ENCODE results near the gene ZNF652. TPM values are rescaled to one million over a fixed set of nuclear protein-coding genes. Genes with fewer than 3 reads are reported as not detected.

The ZNF652 gene
- total and polyA plus RNA-seq, 2 experiments from 2014 or later, result 36.2 to 54.5 TPM

DNA sequence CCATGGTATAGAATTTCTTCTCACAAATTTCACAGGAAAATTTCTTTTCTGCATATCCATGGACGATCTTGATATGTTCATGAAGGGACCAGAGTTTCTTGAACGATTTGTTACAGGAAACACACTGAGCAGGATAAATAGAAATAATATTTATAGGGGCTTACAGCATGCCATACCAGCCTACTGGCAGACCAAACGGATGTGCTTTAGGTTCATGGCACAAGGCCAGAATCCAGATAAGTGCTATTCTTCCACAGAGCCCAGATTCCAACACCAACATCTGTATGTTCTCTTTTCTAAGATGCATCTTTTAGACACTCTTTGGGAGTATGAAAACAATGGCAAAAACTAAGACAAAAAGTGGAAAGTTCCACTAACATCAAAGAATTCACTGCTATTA is 49.3 kb downstream of the ZNF652 start (continued):
- TF ChIP-seq, protein P1, sequence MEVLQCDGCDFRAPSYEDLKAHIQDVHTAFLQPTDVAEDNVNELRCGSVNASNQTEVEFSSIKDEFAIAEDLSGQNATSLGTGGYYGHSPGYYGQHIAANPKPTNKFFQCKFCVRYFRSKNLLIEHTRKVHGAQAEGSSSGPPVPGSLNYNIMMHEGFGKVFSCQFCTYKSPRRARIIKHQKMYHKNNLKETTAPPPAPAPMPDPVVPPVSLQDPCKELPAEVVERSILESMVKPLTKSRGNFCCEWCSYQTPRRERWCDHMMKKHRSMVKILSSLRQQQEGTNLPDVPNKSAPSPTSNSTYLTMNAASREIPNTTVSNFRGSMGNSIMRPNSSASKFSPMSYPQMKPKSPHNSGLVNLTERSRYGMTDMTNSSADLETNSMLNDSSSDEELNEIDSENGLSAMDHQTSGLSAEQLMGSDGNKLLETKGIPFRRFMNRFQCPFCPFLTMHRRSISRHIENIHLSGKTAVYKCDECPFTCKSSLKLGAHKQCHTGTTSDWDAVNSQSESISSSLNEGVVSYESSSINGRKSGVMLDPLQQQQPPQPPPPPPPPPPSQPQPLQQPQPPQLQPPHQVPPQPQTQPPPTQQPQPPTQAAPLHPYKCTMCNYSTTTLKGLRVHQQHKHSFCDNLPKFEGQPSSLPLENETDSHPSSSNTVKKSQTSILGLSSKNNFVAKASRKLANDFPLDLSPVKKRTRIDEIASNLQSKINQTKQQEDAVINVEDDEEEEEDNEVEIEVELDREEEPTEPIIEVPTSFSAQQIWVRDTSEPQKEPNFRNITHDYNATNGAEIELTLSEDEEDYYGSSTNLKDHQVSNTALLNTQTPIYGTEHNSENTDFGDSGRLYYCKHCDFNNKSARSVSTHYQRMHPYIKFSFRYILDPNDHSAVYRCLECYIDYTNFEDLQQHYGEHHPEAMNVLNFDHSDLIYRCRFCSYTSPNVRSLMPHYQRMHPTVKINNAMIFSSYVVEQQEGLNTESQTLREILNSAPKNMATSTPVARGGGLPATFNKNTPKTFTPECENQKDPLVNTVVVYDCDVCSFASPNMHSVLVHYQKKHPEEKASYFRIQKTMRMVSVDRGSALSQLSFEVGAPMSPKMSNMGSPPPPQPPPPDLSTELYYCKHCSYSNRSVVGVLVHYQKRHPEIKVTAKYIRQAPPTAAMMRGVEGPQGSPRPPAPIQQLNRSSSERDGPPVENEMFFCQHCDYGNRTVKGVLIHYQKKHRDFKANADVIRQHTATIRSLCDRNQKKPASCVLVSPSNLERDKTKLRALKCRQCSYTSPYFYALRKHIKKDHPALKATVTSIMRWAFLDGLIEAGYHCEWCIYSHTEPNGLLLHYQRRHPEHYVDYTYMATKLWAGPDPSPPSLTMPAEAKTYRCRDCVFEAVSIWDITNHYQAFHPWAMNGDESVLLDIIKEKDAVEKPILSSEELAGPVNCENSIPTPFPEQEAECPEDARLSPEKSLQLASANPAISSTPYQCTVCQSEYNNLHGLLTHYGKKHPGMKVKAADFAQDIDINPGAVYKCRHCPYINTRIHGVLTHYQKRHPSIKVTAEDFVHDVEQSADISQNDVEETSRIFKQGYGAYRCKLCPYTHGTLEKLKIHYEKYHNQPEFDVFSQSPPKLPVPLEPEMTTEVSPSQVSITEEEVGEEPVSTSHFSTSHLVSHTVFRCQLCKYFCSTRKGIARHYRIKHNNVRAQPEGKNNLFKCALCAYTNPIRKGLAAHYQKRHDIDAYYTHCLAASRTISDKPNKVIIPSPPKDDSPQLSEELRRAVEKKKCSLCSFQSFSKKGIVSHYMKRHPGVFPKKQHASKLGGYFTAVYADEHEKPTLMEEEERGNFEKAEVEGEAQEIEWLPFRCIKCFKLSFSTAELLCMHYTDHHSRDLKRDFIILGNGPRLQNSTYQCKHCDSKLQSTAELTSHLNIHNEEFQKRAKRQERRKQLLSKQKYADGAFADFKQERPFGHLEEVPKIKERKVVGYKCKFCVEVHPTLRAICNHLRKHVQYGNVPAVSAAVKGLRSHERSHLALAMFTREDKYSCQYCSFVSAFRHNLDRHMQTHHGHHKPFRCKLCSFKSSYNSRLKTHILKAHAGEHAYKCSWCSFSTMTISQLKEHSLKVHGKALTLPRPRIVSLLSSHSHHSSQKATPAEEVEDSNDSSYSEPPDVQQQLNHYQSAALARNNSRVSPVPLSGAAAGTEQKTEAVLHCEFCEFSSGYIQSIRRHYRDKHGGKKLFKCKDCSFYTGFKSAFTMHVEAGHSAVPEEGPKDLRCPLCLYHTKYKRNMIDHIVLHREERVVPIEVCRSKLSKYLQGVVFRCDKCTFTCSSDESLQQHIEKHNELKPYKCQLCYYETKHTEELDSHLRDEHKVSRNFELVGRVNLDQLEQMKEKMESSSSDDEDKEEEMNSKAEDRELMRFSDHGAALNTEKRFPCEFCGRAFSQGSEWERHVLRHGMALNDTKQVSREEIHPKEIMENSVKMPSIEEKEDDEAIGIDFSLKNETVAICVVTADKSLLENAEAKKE (CRISPR knock-in tag; IDR thresholded peaks at IDR 0.05), result no peak
- no peak for TF ChIP-seq ZNF331 (CRISPR knock-in tag; IDR thresholded peaks at IDR 0.05; ENCODE audit: low read depth)
- TF ChIP-seq NANOG (IDR thresholded peaks at IDR 0.05; ENCODE audit: borderline replicate concordance), result no peak
- TF ChIP-seq EZH2phosphoT487 (IDR thresholded peaks at IDR 0.05; ENCODE audit: unreplicated experiment), result no peak
- TF ChIP-seq STAT1 (IDR thresholded peaks at IDR 0.05; ENCODE audit: unreplicated experiment), result no peak
- TF ChIP-seq CREB1 (CRISPR knock-in tag; IDR thresholded peaks at IDR 0.05; ENCODE audit: low read depth), result no peak
- no peak for TF ChIP-seq EZH2 (IDR thresholded peaks at IDR 0.05; ENCODE audit: low read depth, unreplicated experiment)
- TF ChIP-seq, protein P2, sequence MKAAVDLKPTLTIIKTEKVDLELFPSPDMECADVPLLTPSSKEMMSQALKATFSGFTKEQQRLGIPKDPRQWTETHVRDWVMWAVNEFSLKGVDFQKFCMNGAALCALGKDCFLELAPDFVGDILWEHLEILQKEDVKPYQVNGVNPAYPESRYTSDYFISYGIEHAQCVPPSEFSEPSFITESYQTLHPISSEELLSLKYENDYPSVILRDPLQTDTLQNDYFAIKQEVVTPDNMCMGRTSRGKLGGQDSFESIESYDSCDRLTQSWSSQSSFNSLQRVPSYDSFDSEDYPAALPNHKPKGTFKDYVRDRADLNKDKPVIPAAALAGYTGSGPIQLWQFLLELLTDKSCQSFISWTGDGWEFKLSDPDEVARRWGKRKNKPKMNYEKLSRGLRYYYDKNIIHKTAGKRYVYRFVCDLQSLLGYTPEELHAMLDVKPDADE (IDR thresholded peaks at IDR 0.05), result no peak
- no peak for TF ChIP-seq POLR2AphosphoS5 (IDR thresholded peaks at IDR 0.05; ENCODE audit: low read depth)
- TF ChIP-seq ZNF114 (CRISPR knock-in tag; IDR thresholded peaks at IDR 0.05), result no peak

DNA sequence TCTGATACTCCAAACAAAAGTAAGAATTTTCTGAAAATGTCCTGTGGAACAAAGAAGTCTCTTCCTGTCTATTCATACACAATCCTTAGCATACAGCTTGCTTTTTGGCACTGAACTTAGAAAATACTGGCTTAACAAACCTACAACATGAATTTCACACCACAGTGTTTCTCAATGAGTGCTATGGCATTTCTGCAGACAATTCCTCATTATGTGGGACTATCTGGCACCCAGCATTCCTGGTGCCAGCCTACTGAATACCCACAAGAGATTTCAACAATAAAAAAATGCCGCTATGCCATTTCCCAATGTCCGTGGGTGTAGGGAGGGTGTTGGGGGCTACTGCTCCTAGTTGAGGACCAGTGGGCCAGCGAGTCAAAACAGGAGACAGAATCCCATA is 62.1 kb downstream of the ZNF652 start:
- Mint-ChIP-seq H3K4me3 (no peak overlapping the region), H3K9me3 (no peaks in the 10 kb centered on the region), H3K27me3 (ENCODE audit: insufficient read depth, low read depth, poor library complexity) (no peaks in the 10 kb centered on the region), H3K4me1 (no peaks in the 10 kb centered on the region), H3K36me3 (ENCODE audit: low read depth) (peaks cover 13% of the 10 kb centered on the region; the same call in 2 of the 3 replicates), H3K27ac (no peak overlapping the region)
- Histone ChIP-seq H2AFZ (no peak overlapping the region), H3K4me2 (no peak overlapping the region), H4K20me1 (replicated peaks; ENCODE audit: insufficient read depth) (0 out of 2 replicates have a peak, but pooled peaks cover 2% of the 10 kb centered on the region), H3K79me2 (replicated peaks; ENCODE audit: insufficient read depth) (no peaks in the 10 kb centered on the region), H3K9me2 (ENCODE audit: insufficient read depth) (no peaks in the 10 kb centered on the region), H3K4me1 (ENCODE audit: insufficient read depth) (no peaks in the 10 kb centered on the region), H3K4me3 (no peak overlapping the region), H3K36me3 (ENCODE audit: insufficient read depth) (no peaks in the 10 kb centered on the region), H3K27me3 (ENCODE audit: insufficient read depth) (no peaks in the 10 kb centered on the region), H3K27ac (ENCODE audit: low read depth) (no peak overlapping the region), H3F3A (replicated peaks; ENCODE audit: low read depth) (no peaks in the 10 kb centered on the region)
- ATAC-seq (no peak), DNase-seq (ENCODE audit: low spot score) (no peak)
- TF ChIP-seq, protein P3, sequence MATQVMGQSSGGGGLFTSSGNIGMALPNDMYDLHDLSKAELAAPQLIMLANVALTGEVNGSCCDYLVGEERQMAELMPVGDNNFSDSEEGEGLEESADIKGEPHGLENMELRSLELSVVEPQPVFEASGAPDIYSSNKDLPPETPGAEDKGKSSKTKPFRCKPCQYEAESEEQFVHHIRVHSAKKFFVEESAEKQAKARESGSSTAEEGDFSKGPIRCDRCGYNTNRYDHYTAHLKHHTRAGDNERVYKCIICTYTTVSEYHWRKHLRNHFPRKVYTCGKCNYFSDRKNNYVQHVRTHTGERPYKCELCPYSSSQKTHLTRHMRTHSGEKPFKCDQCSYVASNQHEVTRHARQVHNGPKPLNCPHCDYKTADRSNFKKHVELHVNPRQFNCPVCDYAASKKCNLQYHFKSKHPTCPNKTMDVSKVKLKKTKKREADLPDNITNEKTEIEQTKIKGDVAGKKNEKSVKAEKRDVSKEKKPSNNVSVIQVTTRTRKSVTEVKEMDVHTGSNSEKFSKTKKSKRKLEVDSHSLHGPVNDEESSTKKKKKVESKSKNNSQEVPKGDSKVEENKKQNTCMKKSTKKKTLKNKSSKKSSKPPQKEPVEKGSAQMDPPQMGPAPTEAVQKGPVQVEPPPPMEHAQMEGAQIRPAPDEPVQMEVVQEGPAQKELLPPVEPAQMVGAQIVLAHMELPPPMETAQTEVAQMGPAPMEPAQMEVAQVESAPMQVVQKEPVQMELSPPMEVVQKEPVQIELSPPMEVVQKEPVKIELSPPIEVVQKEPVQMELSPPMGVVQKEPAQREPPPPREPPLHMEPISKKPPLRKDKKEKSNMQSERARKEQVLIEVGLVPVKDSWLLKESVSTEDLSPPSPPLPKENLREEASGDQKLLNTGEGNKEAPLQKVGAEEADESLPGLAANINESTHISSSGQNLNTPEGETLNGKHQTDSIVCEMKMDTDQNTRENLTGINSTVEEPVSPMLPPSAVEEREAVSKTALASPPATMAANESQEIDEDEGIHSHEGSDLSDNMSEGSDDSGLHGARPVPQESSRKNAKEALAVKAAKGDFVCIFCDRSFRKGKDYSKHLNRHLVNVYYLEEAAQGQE (IDR thresholded peaks at IDR 0.05; ENCODE audit: unreplicated experiment), result no peak
- TF ChIP-seq, protein P4, sequence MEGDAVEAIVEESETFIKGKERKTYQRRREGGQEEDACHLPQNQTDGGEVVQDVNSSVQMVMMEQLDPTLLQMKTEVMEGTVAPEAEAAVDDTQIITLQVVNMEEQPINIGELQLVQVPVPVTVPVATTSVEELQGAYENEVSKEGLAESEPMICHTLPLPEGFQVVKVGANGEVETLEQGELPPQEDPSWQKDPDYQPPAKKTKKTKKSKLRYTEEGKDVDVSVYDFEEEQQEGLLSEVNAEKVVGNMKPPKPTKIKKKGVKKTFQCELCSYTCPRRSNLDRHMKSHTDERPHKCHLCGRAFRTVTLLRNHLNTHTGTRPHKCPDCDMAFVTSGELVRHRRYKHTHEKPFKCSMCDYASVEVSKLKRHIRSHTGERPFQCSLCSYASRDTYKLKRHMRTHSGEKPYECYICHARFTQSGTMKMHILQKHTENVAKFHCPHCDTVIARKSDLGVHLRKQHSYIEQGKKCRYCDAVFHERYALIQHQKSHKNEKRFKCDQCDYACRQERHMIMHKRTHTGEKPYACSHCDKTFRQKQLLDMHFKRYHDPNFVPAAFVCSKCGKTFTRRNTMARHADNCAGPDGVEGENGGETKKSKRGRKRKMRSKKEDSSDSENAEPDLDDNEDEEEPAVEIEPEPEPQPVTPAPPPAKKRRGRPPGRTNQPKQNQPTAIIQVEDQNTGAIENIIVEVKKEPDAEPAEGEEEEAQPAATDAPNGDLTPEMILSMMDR (conservative IDR thresholded peaks at IDR 0.05; ENCODE audit: low read depth in 2 of 2), result no peak
- TF ChIP-seq EZH2phosphoT487 (IDR thresholded peaks at IDR 0.05; ENCODE audit: unreplicated experiment) (no peak), ZNF114 (CRISPR knock-in tag; IDR thresholded peaks at IDR 0.05) (no peak)
- TF ChIP-seq, protein P2 (IDR thresholded peaks at IDR 0.05), result no peak

All from GM23338 (cell line).